ENCODE results near the gene EFCAB8.
"Not testable (repeated sequence)": the region's sequence is repeated elsewhere in the genome, so short reads cannot be mapped to it uniquely, and the experiment has no call there.

DNA sequence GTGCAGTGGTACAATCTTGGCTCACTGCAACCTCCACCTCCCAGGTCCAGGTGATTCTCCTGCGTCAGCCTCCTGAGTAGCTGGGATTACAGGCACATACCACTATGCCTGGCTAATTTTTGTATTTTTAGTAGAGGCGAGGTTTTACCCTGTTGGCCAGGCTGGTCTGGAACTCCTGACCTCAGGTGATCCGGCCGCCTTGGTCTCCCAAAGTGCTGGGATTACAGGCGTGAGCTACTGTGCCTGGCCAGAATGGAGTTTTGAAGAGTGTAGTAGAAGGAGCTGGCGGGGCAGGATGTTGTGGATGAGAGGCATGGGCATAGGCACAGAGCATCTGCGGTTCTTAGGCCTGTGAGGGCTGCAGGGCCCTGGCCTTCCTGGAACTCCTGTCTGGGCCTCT lies 46.0 kb downstream of the EFCAB8 start:
- TF ChIP-seq, protein P1, sequence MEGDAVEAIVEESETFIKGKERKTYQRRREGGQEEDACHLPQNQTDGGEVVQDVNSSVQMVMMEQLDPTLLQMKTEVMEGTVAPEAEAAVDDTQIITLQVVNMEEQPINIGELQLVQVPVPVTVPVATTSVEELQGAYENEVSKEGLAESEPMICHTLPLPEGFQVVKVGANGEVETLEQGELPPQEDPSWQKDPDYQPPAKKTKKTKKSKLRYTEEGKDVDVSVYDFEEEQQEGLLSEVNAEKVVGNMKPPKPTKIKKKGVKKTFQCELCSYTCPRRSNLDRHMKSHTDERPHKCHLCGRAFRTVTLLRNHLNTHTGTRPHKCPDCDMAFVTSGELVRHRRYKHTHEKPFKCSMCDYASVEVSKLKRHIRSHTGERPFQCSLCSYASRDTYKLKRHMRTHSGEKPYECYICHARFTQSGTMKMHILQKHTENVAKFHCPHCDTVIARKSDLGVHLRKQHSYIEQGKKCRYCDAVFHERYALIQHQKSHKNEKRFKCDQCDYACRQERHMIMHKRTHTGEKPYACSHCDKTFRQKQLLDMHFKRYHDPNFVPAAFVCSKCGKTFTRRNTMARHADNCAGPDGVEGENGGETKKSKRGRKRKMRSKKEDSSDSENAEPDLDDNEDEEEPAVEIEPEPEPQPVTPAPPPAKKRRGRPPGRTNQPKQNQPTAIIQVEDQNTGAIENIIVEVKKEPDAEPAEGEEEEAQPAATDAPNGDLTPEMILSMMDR (conservative IDR thresholded peaks at IDR 0.05; ENCODE audit: low read depth, low read length), result not testable (repeated sequence)
- TF ChIP-seq EZH2 (IDR thresholded peaks at IDR 0.05; ENCODE audit: low read length, unreplicated experiment); EZH2phosphoT487 (IDR thresholded peaks at IDR 0.05; ENCODE audit: borderline replicate concordance, low read length): not testable (repeated sequence)
